Glutamatergic neuron (in vitro differentiated cells): ENCODE data around the gene HSD17B11. TPM values are rescaled to one million over a fixed set of nuclear protein-coding genes. Genes with fewer than 3 reads are reported as not detected.
"Not testable (repeated sequence)": the region's sequence is repeated elsewhere in the genome, so short reads cannot be mapped to it uniquely, and the experiment has no call there.

Experiments used
- DNase-seq: peaks from one replicate; pipeline ENCODE4 v3.0.0; 2022
- H3K27ac Mint-ChIP-seq: one replicate; pipeline ENCODE4 v1.8.0; 2020; ENCODE audit warnings: mild to moderate bottlenecking, mixed read lengths, inconsistent platforms; ENCODE audit not compliant: unreplicated experiment
- H3K27me3 Mint-ChIP-seq: one replicate; pipeline ENCODE4 v1.8.0; 2020; ENCODE audit warnings: mild to moderate bottlenecking, moderate library complexity, mixed read lengths, inconsistent platforms; ENCODE audit not compliant: unreplicated experiment
- H3K36me3 Mint-ChIP-seq: one replicate; pipeline ENCODE4 v1.8.0; 2020; ENCODE audit warnings: mild to moderate bottlenecking, mixed read lengths, inconsistent platforms; ENCODE audit not compliant: unreplicated experiment
- H3K4me1 Mint-ChIP-seq: one replicate; pipeline ENCODE4 v1.8.0; 2020; ENCODE audit warnings: mild to moderate bottlenecking, low read depth, mixed read lengths, inconsistent platforms; ENCODE audit not compliant: unreplicated experiment
- H3K4me3 Mint-ChIP-seq: one replicate; pipeline ENCODE4 v1.8.0; 2020; ENCODE audit warnings: mild to moderate bottlenecking, mixed read lengths, inconsistent platforms; ENCODE audit not compliant: unreplicated experiment
- H3K9me3 Mint-ChIP-seq: one replicate; pipeline ENCODE4 v1.8.0; 2020; ENCODE audit warnings: mild to moderate bottlenecking, moderate library complexity, mixed read lengths, inconsistent platforms; ENCODE audit not compliant: unreplicated experiment
- microRNA-seq: library from miRNA; unstranded; fragments of <30 nt; microRNA quantifications from one replicate; pipeline ENCODE4, GENCODE V29; 2020; ENCODE audit not compliant: unreplicated experiment
- total RNA-seq: library from RNA; stranded (reverse); fragmentation: NEBNext Ultra II Directional; extraction: Animal tissue kit (Norgen Biotek cat#: 25700); gene quantifications from one replicate; pipeline ENCODE4 v1.2.1, GENCODE V29; 2021; ENCODE audit not compliant: unreplicated experiment
- TF ChIP-seq, protein P1 (sequence below): fragments of 200-600 bp; sonication (generic); IDR thresholded peaks from one replicate; pipeline ENCODE4 v1.5.0; 2021; ENCODE audit not compliant: partially characterized antibody, unreplicated experiment

The HSD17B11 gene
- total RNA-seq, 1 donor from 2014 or later: 16.2 TPM

DNA sequence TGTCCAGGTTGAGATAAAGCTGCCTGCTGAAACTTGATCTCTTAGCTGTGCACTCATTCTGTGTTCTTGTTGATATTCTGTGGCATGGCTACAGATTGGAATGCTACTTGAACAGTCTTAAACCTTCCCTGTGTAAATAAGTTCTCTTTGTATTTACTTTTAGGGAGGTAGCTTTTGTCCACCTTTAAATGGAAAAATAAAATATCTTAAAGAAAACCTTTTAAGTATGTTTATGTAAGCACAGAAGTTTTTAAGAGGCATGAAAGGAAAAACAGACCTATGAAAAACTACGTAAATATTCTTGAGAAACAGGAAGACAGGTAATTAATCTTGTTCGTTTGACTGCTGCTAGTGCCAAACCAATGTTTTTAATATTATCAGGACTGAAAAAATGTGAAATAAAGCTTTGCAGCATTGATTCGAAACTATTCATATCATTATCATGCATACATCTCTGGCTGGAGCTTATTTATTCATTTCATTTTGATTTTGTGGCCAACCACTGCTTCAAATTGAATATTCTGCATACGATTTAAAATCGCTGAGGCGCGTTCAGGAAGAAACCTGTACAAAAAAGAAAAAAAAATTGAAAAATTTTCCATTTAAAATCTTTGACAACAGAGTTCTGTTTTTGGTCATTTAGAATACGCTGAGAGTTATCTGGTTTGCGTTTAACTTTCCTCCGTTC lies 86.1 kb downstream of the HSD17B11 start:
- no peaks in the 10 kb centered on the region for H3K27me3 Mint-ChIP-seq
- no peak overlapping the region for H3K4me3 Mint-ChIP-seq
- TF ChIP-seq, protein P1, sequence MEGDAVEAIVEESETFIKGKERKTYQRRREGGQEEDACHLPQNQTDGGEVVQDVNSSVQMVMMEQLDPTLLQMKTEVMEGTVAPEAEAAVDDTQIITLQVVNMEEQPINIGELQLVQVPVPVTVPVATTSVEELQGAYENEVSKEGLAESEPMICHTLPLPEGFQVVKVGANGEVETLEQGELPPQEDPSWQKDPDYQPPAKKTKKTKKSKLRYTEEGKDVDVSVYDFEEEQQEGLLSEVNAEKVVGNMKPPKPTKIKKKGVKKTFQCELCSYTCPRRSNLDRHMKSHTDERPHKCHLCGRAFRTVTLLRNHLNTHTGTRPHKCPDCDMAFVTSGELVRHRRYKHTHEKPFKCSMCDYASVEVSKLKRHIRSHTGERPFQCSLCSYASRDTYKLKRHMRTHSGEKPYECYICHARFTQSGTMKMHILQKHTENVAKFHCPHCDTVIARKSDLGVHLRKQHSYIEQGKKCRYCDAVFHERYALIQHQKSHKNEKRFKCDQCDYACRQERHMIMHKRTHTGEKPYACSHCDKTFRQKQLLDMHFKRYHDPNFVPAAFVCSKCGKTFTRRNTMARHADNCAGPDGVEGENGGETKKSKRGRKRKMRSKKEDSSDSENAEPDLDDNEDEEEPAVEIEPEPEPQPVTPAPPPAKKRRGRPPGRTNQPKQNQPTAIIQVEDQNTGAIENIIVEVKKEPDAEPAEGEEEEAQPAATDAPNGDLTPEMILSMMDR: no peak
- H3K9me3 Mint-ChIP-seq: no peaks in the 10 kb centered on the region
- H3K27ac Mint-ChIP-seq: no peak overlapping the region
- no peaks in the 10 kb centered on the region for H3K4me1 Mint-ChIP-seq
- no peaks in the 10 kb centered on the region for H3K36me3 Mint-ChIP-seq
- DNase-seq: no peak

DNA sequence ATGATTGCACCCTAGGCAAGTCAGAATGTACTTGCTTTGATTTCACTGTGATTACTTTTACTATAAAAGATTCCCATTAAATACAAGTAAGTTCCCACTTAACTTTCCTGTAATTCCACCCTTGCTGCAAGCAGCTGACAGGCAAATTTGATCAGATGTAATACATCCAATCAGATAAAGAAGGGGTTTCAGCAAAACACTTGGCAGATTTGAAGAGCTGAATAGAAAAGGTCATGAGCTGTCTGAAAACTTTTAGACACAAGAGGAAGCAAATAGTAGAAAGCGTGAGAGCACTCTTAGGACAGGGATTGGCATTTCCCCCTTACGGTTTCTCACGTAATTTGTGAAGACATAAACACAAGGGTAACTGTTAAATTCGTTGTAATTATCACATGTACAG lies 91.1 kb downstream of the HSD17B11 start:
- Mint-ChIP-seq H3K9me3 (no peaks in the 10 kb centered on the region), H3K27me3 (peaks cover 2% of the 10 kb centered on the region), H3K27ac (no peak overlapping the region), H3K36me3 (peaks cover 3% of the 10 kb centered on the region), H3K4me1 (no peaks in the 10 kb centered on the region), H3K4me3 (no peak overlapping the region)
- no peak for DNase-seq
- TF ChIP-seq, protein P1: no peak

DNA sequence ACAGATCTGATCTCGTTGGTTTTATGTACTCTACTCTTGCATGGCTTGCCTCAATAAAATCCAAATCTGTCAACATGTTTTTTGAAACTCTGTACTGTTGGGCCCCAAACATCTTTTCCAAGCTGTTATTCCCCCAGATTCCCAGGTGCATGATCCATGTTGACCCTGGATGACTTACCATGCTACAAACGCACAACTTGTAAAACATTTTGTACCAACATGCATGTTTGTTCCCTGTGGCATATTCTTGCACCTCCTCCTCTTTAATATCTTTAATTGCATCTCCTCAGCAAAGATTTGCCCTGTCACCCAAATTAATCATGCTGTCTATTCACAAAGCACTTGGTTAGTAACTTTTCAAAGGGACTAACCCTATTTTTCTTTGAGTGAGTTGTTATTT lies 92.6 kb downstream of the HSD17B11 start:
- Mint-ChIP-seq H3K27ac (no peak overlapping the region), H3K27me3 (peaks cover 2% of the 10 kb centered on the region), H3K4me3 (no peak overlapping the region), H3K9me3 (no peaks in the 10 kb centered on the region), H3K4me1 (no peaks in the 10 kb centered on the region), H3K36me3 (peaks cover 3% of the 10 kb centered on the region)
- DNase-seq: no peak
- TF ChIP-seq, protein P1: no peak

DNA sequence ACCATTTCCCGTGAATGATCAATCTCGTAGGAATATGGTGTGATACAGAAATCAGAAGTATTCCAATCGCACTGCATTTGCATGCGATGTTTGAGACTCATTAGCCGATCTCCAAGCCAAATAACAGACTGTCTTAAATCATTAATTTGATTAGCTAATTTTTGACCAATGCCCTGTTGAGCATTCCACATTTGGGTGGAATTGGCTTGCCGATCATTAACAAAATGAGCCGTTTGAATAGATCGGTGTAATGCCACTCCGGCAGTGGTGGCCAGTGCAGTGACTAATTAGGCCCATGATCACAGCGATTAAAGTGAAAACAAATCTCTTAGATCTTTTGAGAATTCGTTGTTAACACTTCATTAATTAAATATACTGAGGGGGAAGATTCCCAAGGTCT lies 96.1 kb downstream of the HSD17B11 start:
- DNase-seq, H3K9me3 Mint-ChIP-seq, H3K4me1 Mint-ChIP-seq, H3K27ac Mint-ChIP-seq, H3K4me3 Mint-ChIP-seq, H3K27me3 Mint-ChIP-seq, H3K36me3 Mint-ChIP-seq: not testable (repeated sequence)

DNA sequence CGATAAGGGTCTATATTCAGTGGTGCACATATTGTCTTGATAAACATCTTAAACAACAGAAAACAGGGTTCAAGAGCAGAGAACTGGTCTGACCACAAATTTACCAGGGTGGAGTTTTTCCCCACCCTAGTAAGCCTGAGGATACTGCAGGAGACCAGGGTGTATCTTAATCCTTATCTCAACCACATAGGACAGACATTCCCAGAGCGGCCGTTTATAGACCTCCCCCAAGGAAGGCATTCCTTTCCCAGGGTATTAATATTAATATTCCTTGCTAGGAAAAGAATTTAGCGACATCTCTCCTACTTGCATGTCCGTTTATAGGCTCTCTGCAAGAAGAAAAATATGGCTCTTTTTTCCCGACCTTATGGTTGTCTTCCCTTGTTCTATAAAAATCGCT lies 97.1 kb downstream of the HSD17B11 start:
- not testable (repeated sequence) for H3K27me3 Mint-ChIP-seq, DNase-seq, H3K36me3 Mint-ChIP-seq, H3K27ac Mint-ChIP-seq, H3K9me3 Mint-ChIP-seq, H3K4me1 Mint-ChIP-seq, H3K4me3 Mint-ChIP-seq

DNA sequence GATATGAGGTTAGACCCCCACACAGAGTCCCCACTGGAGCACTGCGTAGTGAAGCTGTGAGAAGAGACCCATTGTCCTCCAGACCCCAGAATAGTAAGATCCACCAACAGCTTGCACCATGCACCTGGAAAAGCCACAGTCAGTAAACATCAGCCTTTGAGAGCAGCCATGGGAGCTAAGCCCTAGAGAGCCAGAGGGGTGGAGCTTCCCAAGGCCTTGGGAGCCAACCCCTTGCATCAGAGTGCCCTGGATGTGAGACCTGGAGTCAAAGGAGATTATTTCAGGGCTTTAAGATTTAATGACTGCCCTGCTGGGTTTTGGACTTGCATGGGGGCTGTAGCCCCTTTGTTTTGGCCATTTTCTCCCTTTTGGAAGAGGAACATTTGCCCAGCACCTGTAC lies 104.0 kb downstream of the HSD17B11 start:
- Mint-ChIP-seq H3K27me3 (no peaks in the 10 kb centered on the region), H3K9me3 (peaks cover 4% of the 10 kb centered on the region), H3K36me3 (peaks cover 11% of the 10 kb centered on the region), H3K4me1 (no peaks in the 10 kb centered on the region), H3K4me3 (no peak overlapping the region), H3K27ac (no peak overlapping the region)
- TF ChIP-seq, protein P1: no peak
- DNase-seq: no peak

Small RNAs within 50 kb of the gene (microRNA-seq; reads per million reads assigned to microRNA genes)
- gene MIR5705: not detected

Other genes starting within 250 kb of the HSD17B11 start
- gene KLHL8, start 170.6 kb downstream of the HSD17B11 start, total RNA-seq: 16.6 TPM
- gene HSD17B13, start 68.3 kb downstream of the HSD17B11 start, total RNA-seq: 0.25 TPM
- gene NUDT9, start 31.4 kb upstream of the HSD17B11 start, total RNA-seq: 11.9 TPM
- not detected for gene SPARCL1, start 138.2 kb upstream of the HSD17B11 start, total RNA-seq
- not detected for gene DSPP, start 217.3 kb upstream of the HSD17B11 start, total RNA-seq